HG03108 (cell line): ENCODE results near the gene APOH.
"Not testable (repeated sequence)": the region's sequence is repeated elsewhere in the genome, so short reads cannot be mapped to it uniquely, and the experiment has no call there.

Experiments used
- ATAC-seq: cut with Tn5 transposase; IDR thresholded peaks from one replicate; pipeline ENCODE4 v1.9.1; 2021; ENCODE audit warnings: moderate library complexity; ENCODE audit not compliant: unreplicated experiment

Gene APOH, protein sequence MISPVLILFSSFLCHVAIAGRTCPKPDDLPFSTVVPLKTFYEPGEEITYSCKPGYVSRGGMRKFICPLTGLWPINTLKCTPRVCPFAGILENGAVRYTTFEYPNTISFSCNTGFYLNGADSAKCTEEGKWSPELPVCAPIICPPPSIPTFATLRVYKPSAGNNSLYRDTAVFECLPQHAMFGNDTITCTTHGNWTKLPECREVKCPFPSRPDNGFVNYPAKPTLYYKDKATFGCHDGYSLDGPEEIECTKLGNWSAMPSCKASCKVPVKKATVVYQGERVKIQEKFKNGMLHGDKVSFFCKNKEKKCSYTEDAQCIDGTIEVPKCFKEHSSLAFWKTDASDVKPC

DNA sequence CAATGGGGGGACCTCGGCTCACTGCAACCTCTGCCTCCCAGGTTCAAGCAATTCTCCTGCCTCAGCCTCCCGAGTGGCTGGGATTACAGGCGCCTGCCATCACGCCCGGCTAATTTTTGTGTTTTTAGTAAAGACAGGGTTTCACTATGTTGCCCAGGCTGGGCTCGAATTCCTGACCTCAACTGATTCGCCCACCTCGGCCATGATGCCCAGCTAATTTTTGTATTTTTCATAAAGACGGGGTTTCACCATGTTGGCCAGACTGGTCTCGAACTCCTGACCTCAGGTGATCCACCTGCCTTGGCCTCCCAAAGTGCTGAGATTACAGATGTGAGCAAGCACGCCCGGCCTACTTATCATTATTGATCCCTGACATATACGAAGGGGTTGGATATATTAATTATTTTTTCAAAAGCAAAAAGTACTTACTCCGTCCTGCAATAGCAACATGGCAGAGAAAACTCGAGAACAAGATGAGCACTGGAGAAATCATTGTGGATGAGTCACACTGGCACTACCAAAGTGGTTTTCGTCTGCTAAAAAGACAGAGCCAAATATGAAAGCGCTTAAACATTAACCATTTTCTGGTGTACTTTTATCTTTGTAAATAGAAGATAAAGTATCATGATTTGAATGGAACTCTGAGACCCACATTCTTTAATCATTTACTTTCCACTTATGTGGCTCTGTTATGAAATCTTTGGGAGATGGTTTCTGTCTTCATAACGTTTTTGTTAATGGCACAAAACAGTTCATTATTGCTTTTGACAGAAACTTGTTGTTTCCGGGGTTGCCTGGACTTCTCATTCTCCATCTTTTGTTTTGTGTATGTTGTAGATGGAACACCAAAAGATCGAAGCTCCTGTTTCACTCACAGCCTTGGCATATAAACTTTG is at the start of gene APOH:
APOH (minus strand) TSS at position 529 of the 896 bp plus-strand sequence; CDS start at position 493, 36 bp downstream.
- no peak for ATAC-seq

DNA sequence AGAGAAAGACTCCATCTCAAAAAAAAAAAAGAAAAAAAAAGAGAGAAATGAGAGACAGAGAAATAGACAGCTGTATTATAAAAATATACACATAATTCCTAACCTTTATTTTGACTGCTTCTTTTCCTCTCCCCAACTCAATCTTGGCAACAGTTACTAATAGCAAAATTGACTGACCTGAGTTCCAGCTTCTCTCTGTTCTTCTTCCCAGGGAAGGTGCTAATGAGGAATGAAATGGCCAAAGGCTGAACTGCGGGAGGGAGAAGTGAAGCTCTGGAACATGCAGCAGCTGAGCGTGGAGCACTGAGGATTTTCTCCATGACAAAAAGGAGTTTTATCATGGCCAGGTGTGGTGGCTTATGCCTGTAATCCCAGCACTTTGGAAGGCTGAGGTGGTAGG is 48.0 kb upstream of the APOH start:
- ATAC-seq, result no peak

DNA sequence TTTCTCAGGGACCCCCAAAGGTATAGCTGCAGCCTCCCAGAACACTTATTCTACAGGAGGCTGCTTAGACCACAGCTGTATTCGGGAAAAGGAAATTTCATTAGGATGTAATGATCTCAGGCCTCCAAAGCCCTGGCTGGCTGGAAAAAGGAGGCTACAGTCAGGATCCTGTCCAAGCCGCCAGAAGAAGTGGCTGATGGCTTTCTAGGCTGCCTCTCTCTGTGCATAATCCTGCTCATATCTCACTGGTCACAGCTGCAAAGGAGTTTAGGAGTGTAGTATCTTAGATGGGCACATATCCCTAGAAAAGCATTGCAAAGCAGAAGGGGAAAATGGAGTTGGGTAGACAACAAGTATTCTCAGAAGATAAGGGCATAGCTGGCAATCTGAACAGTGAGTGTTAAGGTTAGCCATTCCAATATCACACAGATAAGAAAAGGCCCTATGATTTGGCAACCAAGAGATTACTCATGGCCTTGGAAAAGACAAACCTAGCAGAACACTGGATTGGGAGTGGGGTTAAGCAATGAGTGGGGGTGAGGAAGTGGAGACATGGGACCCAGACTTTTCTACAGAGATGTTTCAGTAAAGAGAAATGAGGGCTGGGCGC is 47.2 kb upstream of the APOH start:
- ATAC-seq, result no peak

DNA sequence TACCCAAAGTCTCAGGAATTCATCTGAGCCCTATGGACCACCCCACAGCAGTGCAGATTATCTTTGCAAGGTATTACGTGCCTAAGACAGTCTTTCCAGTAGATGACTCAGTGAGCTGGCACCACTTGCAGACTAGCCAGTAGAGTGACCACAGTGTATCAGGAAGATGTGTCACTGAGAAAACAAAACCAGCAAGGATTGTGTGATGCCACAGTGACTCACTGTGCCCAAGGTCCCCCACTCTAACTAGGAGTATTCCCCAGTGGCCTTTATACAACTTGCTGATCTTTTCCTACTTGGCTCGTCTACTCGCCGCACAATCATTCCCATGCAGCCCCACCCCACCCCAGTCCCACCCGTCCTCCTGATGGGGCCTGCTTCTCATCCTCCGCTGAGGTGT is 46.4 kb upstream of the APOH start:
- ATAC-seq, result no peak

DNA sequence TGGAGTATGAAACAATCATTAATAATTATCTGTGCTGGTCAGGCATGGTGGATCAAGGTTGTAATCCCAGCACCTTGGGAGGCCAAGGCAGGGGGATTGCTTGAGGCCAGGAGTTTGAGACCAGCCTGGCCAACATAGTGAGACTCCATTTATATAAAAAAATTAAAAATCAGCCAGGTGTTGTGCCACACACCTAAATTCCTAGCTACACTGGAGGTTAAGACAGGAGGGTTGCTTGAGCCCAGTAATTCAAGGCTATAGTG is 44.3 kb upstream of the APOH start:
- no peak for ATAC-seq

DNA sequence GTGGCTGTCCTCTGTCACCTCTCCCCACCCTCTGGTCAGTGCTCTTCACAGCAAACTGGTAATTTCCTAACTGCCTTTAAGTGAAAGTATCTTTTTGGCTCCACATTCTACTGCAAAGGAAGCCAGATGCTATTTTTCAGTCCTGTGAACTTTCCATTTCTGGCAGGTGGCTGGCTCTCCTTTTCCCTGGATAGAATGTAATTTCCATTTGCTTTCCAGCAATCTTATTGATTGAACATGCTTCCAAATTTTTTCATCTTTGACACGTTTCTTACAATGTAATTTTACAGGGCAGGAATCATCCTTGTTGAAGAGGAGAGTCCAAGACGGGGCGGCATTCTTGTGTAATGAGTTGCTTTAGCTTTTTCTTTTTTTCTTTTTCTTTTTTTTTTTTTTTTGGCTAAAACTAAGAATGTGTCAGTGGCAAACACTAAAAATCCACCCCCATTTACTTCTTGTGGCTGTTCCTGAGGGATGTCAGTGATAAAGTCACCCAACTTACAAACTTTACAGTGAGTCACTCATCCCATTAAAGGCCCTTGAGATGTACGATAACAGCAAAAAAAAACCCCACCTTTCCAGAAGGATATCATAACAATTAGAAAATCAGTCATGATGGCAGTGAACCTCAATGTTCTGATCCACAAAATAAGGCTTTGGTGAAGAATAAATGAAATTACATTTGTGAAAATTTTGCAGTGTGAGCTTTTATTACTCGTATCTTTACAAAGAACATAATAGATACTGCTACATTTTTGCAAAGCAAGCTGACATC is 43.8 kb upstream of the APOH start:
- ATAC-seq, result no peak

DNA sequence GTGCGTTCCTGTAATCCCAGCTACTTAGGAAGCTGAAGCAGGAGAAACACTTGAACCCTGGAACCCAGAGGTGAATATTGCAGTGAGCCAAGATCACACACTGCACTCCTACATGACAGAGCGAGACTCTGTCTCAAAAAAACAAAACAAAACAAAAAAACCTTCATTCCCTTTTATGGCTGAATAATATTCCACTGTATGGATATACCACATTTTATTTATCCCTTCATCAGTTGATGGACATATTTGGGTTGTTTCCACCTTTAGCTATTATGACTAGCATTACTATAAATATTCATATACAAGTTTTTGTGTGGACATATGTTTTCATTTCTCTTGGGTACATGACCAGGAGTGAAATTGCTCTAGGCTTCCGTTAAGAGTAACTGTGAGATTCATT is 42.3 kb upstream of the APOH start:
- ATAC-seq, result no peak

DNA sequence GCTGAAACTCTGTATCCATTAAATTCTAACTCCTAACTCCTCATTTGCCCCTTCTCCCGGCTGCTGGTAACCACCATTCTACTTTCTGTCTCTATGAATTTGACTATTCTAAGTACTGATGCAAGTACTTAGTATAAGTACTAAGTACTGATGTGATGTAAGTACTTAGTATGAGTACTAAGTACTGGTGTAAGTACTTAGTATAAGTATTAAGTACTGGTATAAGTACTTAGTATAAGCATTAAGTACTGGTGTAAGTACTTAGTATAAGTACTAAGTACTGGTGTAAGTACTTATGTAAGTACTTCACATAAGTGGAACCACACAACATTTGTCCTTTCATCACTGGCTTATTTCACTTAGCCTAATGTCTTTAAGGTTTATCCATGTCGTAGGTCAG is 40.9 kb upstream of the APOH start:
- no peak for ATAC-seq

DNA sequence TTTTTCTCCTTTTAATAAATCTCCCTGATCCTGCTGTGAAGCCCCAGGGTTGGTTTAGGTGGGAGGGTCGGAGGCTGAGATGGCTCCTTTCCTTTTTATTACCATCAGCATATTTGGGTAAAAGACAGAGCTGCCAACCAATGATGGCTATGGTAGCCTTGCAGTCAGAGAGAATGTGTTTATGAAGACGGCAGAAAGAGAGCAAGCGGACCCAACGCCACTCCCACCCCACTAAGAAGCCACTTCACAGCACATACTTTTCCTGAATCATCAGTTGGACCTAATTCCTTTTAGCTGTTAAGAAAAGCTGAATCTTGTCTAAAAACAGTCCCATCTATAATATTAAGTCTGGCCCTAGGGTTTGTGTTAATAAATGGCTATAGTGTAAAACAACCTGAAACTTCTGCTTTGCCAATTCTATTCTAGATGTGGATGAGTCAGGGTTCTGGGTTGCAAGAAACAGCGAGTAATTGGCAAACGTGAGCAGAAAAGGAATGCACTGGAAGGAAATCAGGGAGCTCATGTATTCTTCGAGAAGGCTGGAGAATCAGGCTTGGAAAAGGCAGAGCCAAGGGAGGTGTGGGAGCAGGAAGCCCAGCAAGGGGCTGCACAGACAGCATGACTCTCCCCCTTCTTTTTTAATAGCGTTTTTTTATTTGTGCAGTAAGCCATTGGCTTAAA is 39.2 kb upstream of the APOH start:
- no peak for ATAC-seq

DNA sequence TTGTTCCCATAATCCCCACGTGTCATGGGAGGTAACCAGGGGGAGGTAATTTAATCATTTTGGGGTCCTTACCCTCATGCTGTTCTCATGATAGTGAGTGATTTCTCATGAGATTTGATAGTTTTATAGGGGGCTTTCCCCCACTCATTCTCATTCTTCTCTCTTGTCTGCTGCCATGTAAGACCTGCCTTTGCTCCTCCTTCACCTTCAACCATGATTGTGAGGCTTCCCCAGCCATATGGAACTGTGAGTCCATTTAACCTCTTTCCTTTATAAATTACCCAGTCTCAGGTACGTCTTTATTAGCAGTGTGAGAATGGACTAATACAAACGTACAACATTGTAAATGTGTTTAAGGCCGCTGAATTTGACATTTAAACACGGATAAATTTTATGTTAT is 35.5 kb upstream of the APOH start:
- no peak for ATAC-seq

DNA sequence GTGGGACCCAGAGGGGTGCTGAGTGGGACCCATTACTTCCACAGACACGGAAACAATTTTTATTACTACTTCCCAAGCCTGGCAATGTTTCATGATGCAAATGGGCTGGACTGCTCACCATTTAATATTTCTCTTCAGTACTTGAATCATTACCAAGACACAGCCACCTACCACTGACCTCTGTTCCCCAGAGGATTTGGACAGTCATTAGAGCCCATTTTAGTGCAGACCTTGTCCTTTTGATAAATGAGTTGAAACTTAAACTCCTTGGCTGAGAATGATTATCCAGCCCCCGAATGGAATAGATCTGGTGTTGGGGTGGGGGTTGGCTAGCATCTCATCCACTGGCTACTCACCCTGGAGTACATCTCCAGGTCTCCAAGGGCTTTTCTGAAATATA is 33.6 kb upstream of the APOH start:
- ATAC-seq, result no peak

DNA sequence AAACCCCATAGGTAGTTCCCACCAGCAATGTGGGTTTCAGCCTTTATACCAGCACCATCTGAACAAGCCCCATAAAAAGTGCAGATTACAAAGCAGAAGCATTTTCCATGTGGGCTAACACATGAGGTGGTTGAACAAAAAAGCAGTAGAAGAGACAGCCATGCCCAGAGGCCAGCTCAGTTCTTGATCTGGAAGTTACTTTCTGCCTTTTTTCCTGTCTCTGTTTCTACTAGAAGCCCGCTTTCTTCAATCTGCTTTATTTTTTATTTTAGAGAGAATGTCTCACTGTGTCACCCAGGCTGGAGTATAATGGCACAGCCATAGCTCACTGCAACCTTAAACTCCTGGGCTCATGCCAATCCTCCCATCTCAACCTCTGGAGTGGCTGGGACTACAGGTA is 31.5 kb upstream of the APOH start:
- no peak for ATAC-seq

DNA sequence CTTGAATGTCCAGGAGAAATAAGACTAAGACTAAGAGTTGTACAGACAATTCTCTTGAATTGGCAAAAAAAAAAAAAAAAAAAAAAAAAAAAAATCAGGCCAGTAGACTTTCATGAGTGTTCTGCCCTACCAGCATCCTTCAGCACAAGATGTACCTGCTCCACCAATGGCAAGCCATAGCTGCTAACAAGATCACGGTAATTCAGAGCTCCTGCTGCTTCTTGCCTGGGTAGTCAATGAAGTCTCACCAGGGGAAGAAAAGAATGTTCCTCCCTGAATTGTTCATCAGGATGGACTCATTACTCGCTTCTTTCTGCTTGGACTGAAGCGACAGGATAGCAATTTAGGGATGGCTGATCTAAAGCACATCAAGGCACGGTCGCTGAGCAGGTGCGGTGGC is 31.1 kb upstream of the APOH start:
- no peak for ATAC-seq

DNA sequence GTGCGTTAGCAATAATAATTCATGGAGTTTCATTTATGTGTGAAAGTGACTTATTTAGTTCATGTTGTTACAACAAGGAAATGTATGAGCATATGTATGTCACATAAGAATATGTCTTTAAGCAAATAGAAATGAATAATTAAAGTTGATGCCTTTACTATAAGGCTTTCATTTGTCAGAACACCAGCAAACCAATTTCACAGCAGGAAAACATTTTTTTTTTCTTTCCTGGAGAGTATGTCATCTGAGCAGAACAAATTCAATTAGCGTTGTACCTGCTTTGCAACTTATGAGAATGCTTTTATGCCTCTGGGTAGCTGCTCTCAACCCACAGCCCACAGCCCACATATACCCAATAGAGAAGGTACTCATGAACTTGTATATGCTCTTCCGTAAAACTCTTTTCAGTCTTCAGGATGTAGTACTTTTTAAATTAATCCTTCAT is 26.3 kb upstream of the APOH start:
- ATAC-seq, result no peak

DNA sequence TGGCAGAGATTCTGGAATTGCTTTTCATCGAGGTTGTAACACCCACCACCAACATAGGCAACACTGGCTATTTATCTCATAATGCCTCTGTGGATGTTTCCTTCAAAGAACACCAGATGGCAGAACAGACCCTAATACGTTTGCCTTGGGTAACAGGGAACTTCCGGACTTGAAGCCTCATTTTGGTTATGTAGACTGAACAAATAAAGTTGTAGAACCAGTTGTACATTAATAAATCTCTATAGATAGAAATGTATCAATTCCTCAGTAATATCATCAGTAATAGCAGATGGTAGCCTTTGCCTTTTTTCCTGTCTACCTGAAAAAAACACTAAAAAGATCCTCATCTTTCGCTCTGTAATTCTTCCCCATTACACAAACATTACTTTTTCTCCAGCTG is 25.9 kb upstream of the APOH start:
- ATAC-seq, result no peak

DNA sequence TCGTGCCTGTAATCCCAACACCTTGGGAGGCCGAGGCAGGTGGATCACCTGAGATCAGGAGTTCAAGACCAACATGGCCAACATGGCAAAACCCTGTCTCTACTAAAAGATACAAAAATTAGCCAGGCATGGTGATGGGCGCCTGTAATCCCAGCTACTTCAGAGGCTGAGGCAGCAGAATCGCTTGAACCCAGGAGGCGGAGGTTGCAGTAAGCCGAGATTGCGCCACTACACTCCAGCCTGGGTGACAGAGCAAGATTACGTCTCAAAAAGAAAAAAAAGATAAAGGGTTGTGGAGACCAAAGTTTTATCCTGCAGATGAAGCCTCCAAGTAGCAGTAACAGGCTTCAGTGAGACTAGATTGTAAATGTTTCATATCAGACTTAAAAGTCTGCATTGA is 24.2 kb upstream of the APOH start:
- not testable (repeated sequence) for ATAC-seq

DNA sequence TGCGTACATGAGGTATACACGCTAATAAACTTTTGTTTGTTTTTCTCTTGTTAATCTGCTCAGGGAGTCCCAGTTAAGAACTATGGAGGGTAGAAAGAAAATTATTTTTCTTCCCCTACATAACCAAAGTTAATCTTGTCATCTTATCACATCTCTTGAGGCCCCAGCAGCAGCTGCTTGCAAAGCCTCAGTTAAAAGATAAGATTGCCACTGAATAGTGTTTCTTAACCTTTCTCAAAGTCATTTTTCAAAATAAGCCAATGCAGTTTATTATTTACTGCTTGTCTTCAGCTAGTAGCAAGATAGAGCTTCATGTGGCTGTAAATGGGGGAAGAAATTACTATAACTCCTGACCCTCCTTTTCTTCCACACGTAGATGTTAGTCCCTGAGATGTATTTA is 21.5 kb upstream of the APOH start:
- ATAC-seq, result no peak

DNA sequence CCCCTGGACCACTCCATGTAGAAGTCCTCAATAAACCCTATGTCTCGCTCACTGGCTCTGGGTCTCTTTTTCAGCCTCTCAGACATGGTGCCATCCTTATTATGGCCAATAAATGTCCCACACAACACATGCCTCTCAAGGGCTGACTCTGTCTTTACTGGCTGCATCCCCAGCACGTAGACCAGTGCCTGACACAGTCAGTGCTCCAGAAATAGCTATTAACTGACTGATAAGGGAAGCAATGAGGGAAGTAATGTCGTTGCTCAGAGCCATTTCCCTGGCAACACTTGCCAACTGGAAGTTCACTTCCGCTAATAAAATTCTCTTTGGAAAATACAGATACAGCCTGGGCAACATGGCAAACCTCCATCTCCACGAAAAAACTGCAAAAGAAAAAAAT is 19.1 kb upstream of the APOH start:
- no peak for ATAC-seq

DNA sequence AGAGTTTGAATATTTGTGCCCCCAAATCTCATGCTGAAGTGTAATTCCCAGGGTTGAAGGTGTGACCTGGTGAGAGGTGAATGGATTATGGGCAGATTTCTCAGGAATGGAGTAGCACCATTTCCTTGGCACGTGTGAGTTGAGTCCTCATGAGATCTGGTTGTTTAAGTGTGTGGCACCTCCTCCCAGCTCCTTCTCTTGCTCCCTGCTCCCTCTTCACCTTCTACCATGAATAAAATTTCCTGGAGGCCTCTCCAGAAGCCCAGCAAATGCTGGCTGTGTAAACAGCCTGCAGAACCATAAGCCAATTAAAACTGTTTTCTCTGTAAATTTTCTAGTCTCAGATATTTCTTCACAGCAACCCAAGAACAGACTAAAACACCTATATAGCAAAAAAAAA is 12.6 kb upstream of the APOH start:
- ATAC-seq, result no peak

DNA sequence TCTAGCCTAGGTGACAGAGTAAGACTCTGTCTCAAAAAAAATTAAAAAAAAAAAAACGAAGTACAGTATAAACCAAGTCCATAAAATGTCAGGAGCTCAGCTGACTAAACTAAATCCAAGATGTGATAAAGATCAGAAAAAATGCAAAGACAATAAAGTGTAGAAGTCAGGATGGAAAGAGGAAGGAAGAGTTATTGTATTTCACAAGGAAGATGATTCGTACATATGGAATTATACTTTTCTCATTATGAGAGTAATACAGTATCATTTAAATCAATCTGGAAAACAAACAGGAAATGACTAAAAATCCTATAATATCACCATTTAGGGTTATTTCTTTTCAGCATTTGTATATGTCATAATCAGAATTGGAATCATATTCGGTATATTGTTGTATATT is 11.4 kb upstream of the APOH start:
- ATAC-seq, result no peak

DNA sequence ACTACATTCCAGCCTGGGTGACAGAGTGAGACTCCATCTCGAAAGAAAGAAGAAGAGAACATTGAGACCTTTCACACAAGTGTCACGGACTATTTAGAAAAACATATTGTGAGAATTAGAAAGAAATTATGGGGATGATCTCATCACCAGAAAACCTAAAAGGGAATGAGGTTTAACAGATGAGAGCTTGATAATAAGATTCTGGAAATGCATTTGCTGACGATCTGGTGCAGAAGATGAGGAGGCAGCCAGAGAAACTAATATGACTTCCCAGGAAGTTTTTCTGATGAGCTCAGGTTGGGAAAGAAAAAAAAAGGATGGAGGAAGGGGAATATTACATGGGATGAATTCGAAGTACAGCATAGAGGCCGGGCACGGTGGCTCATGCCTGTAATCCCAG is 10.8 kb upstream of the APOH start:
- no peak for ATAC-seq
